ENCODE data around the gene ZNF446. TPM values are rescaled to one million over a fixed set of nuclear protein-coding genes. Genes with fewer than 3 reads are reported as not detected.
A peak's percentile ranks its signal among the peaks of the same experiment; 100 is the strongest.
"Not testable (repeated sequence)": the region's sequence is repeated elsewhere in the genome, so short reads cannot be mapped to it uniquely, and the experiment has no call there.

The ZNF446 gene
- total and polyA plus RNA-seq, 4 donors = 8.3 to 12.9 (median 11.0) TPM

DNA sequence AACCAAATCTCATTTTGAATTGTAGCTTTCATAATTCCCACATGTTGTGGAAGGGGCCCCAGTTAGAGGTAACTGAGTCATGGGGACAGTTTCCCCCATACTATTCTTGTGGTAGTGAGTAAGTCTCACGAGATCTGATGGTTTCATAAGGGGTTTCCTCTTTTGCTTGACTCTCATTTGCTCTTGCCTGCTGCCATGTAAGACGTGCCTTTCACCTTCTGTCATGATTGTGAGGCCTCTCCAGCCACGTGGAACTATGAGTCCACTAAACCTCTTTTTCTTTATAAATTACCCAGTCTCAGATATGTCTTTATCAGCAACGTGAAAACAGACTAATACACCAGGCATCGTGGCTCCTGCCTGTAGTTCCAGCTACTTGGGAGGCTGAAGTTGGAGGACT lies 26.2 kb upstream of the ZNF446 start:
- WGBS, 2 donors = 53 to 54% methylated on average over 5 of the region's 5 CpGs
- not testable (repeated sequence) for DNase-seq; H3K9ac ChIP-seq (ENCODE audit: insufficient read depth in 1 of 2, low read length in 2 of 2); H3K27ac ChIP-seq (ENCODE audit: low read depth in 1 of 2, low read length in 1 of 2); H3K4me3 ChIP-seq; H3K9me3 ChIP-seq (ENCODE audit: control insufficient read depth in 4 of 4, insufficient read depth in 3 of 4, low read length in 3 of 4); H3K36me3 ChIP-seq (ENCODE audit: control insufficient read depth in 4 of 4, insufficient read depth in 4 of 4, low read length in 4 of 4); H3K4me1 ChIP-seq (ENCODE audit: control insufficient read depth in 5 of 5, insufficient read depth in 5 of 5, low read length in 5 of 5); H3K27me3 ChIP-seq (ENCODE audit: control insufficient read depth in 3 of 3, insufficient read depth in 3 of 3, low read length in 2 of 3); ATAC-seq (ENCODE audit: insufficient read depth, low FRiP score)

DNA sequence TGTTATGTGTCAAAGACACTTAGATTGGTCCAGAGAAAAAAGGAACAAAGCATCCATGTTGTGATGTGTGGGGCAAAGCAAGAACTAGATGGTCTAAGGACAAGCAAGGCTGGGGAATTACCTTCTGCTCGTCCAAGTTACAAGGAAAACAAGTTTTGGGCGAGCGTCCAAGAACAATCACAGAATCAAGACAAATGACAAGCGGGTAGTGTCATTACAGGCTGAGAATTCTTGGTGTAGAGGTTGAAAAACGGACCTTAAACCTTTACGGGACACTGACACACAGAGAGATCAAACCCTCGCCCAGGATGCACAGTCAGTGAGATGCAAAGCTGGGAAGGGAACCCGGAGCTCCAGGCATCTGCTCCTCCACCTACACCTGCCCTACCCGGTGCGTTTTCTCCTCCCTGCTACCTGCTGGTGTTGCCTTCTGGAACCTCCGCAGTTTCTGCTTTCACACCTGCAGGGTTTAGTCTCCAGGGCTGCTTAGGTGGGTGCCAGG lies 25.2 kb upstream of the ZNF446 start:
- Histone ChIP-seq H3K9ac (ENCODE audit: insufficient read depth in 1 of 2, low read length in 2 of 2) (peak overlapping the region in 1 of 2 donors; percentile 0), H3K4me1 (ENCODE audit: control insufficient read depth in 5 of 5, insufficient read depth in 5 of 5, low read length in 5 of 5) (peaks cover 0 to 4% (median 0%) of the 10 kb centered on the region in 5 donors)
- ATAC-seq (ENCODE audit: insufficient read depth, low FRiP score) = no peak

DNA sequence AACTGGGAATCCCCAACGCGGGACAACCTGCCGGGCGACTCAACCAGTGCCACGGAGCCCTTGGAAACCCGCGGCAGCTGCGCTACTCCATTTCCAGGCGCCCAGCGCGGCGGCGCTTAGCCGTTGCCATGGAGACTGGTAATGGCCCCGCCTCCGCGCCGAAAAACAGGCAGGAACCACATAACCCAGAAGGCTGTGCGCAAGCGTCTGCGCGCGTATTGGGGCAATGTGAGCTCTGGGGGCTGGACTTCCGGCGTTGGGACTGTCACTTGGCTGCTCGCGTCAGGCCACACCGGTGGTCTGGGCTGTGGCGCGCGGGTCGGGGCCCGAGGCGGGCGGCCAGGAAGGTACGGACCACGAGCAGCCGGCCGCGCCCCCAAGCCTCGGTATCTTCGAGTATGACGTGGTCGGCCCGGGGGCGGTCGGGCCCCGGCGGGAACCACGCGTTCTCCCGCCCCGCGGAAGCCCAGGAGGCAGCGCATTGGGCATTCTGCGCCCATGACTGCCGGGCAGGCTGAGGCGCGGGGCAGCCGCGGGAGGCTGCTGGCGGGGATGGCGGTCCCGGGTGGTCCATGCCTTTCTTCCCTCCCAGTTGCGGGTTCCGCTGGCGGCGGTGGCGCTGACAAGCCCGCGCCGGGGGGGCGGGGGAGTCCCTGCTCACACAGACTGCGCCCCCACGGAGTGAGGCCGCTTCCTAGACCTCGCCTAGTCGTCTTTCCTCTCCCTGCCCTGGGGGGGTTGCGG lies 24.6 kb upstream of the ZNF446 start, which contains the start of gene ZNF324B:
TSS of gene ZNF324B (plus strand) at position 265 of the 744 bp plus-strand sequence. CDS start 2,080 bp downstream, outside the sequence.
- Histone ChIP-seq H3K27ac (ENCODE audit: low read depth in 1 of 2, low read length in 1 of 2) (peak within 1 kb of the TSS; percentile 72 to 74), H3K9ac (ENCODE audit: insufficient read depth in 1 of 2, low read length in 2 of 2) (peak within 1 kb of the TSS; percentile 0 to 39), H3K4me3 (peak within 1 kb of the TSS; percentile 83), H3K4me1 (ENCODE audit: control insufficient read depth in 5 of 5, insufficient read depth in 5 of 5, low read length in 5 of 5) (peaks cover 0 to 4% (median 0%) of the 10 kb centered on the region in 5 donors), H3K36me3 (ENCODE audit: control insufficient read depth in 4 of 4, insufficient read depth in 4 of 4, low read length in 4 of 4) (peaks cover 0 to 12% (median 5%) of the 10 kb centered on the region in 4 donors), H3K27me3 (ENCODE audit: control insufficient read depth in 3 of 3, insufficient read depth in 3 of 3, low read length in 2 of 3) (no peaks in the 10 kb centered on the region), H3K9me3 (ENCODE audit: control insufficient read depth in 4 of 4, insufficient read depth in 3 of 4, low read length in 3 of 4) (peaks cover 0 to 2% (median 0%) of the 10 kb centered on the region in 4 donors)
- ATAC-seq (ENCODE audit: insufficient read depth, low FRiP score) = peak; percentile 98
- peak; percentile 97 for DNase-seq
- 0% methylated on average over 44 to 79 of the region's 79 CpGs for WGBS, 2 donors
- TF ChIP-seq, protein P1, sequence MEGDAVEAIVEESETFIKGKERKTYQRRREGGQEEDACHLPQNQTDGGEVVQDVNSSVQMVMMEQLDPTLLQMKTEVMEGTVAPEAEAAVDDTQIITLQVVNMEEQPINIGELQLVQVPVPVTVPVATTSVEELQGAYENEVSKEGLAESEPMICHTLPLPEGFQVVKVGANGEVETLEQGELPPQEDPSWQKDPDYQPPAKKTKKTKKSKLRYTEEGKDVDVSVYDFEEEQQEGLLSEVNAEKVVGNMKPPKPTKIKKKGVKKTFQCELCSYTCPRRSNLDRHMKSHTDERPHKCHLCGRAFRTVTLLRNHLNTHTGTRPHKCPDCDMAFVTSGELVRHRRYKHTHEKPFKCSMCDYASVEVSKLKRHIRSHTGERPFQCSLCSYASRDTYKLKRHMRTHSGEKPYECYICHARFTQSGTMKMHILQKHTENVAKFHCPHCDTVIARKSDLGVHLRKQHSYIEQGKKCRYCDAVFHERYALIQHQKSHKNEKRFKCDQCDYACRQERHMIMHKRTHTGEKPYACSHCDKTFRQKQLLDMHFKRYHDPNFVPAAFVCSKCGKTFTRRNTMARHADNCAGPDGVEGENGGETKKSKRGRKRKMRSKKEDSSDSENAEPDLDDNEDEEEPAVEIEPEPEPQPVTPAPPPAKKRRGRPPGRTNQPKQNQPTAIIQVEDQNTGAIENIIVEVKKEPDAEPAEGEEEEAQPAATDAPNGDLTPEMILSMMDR (IDR thresholded peaks at IDR 0.05; ENCODE audit: control extremely low read depth, extremely low read depth) = no peak

More for the DNA sequence above, 25.2 kb upstream of the ZNF446 start:
- TF ChIP-seq, protein P1 (IDR thresholded peaks at IDR 0.05; ENCODE audit: control extremely low read depth, extremely low read depth) = no peak
- peak overlapping the region; percentile 15 for H3K4me3 ChIP-seq
- peak in 2 of 3 donors; percentile 18 to 36 for DNase-seq
- peaks cover 0 to 2% (median 0%) of the 10 kb centered on the region in 4 donors for H3K9me3 ChIP-seq (ENCODE audit: control insufficient read depth in 4 of 4, insufficient read depth in 3 of 4, low read length in 3 of 4)
- peaks cover 0 to 6% (median 2%) of the 10 kb centered on the region in 4 donors for H3K36me3 ChIP-seq (ENCODE audit: control insufficient read depth in 4 of 4, insufficient read depth in 4 of 4, low read length in 4 of 4)
- 7 to 9% methylated on average over 11 of the region's 11 CpGs for WGBS, 2 donors
- peak overlapping the region in 1 of 2 donors; percentile 17 for H3K27ac ChIP-seq (ENCODE audit: low read depth in 1 of 2, low read length in 1 of 2)
- no peaks in the 10 kb centered on the region for H3K27me3 ChIP-seq (ENCODE audit: control insufficient read depth in 3 of 3, insufficient read depth in 3 of 3, low read length in 2 of 3)

DNA sequence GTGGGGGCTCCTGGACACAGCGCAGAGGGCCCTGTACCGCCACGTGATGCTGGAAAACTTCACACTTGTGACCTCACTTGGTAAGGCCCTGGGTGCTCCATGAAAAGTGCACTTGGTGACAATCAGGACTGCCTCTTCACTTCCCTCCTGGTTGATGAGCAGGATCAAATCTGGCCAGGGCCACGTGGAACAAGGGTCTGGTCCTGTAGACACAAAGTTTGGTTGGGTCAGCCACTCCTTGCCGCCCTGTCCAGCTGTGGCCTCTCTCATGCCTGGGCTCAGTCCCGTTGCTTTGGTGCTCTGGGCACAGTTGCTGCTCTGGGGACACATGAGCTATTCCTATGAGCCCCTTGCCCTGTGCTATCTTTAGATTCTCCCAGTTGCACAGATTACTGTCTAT lies 22.4 kb upstream of the ZNF446 start:
- TF ChIP-seq, protein P1 (IDR thresholded peaks at IDR 0.05; ENCODE audit: control extremely low read depth, extremely low read depth) = no peak
- Histone ChIP-seq H3K9ac (ENCODE audit: insufficient read depth in 1 of 2, low read length in 2 of 2) (no peak overlapping the region), H3K27me3 (ENCODE audit: control insufficient read depth in 3 of 3, insufficient read depth in 3 of 3, low read length in 2 of 3) (no peaks in the 10 kb centered on the region), H3K36me3 (ENCODE audit: control insufficient read depth in 4 of 4, insufficient read depth in 4 of 4, low read length in 4 of 4) (peaks cover 3 to 16% (median 9%) of the 10 kb centered on the region in 4 donors), H3K4me1 (ENCODE audit: control insufficient read depth in 5 of 5, insufficient read depth in 5 of 5, low read length in 5 of 5) (peaks cover 0 to 4% (median 0%) of the 10 kb centered on the region in 5 donors), H3K27ac (ENCODE audit: low read depth in 1 of 2, low read length in 1 of 2) (no peak overlapping the region), H3K4me3 (no peak overlapping the region), H3K9me3 (ENCODE audit: control insufficient read depth in 4 of 4, insufficient read depth in 3 of 4, low read length in 3 of 4) (peaks cover 0 to 2% (median 0%) of the 10 kb centered on the region in 4 donors)
- DNase-seq (no peak), ATAC-seq (ENCODE audit: insufficient read depth, low FRiP score) (no peak)
- WGBS, 2 donors = 97% methylated on average over 6 of the region's 6 CpGs
